B cell (primary cell): ENCODE measurements around the gene MYL5. TPM values are rescaled to one million over a fixed set of nuclear protein-coding genes. Genes with fewer than 3 reads are reported as not detected.

Experiments
- ATAC-seq: fragments of 200-7000 bp; cut with Tn5 transposase; one replicate; pipeline ENCODE4 v1.10.0; 2021; ENCODE audit warnings: low read depth, mild to moderate bottlenecking, moderate number of reproducible peaks, moderate library complexity
- CTCF ChIA-PET: fragments of 350-600 bp; sonication (Branson Sonifier 250); formaldehyde crosslinking; loops from one replicate; lab custom pipeline; 2021; ENCODE audit warnings: antibody characterized with exemption, inconsistent platforms; lab: Charles Lee
- POLR2A ChIA-PET: fragments of 350-600 bp; sonication (Branson Sonifier 250); formaldehyde crosslinking; loops from one replicate; lab custom pipeline; 2021; ENCODE audit warnings: antibody characterized with exemption; lab: Charles Lee
- DNase-seq: peaks from one replicate; pipeline ENCODE4 v3.0.0; 2013
- H2AFZ ChIP-seq: 2 replicates; pipeline ENCODE4 v1.6.1; 2012; ENCODE audit warnings: mild to moderate bottlenecking, low read depth, low read length; ENCODE audit not compliant: insufficient read depth, poor library complexity, severe bottlenecking
- H3K27ac ChIP-seq, 2 donors: 1 replicate in 1 of 2; 2 replicates in 1 of 2; pipeline ENCODE4 v1.5.1; 2012 to 2013; ENCODE audit warnings: low read length in 2 of 2, mild to moderate bottlenecking in 2 of 2, moderate library complexity in 1 of 2
- H3K27me3 ChIP-seq, 4 experiments: fragments of 200-600 bp in 1 of 4; sonication (generic) in 1 of 4; replicated peaks in 1 of 4; 1 replicate in 2 of 4; 2 replicates in 2 of 4; pipeline versions ENCODE4 v1.6.1 to v1.7.0; 2013 to 2016; ENCODE audit warnings: low read length in 3 of 4, mild to moderate bottlenecking in 2 of 4, mixed read lengths in 1 of 4, moderate library complexity in 1 of 4; ENCODE audit not compliant: insufficient read depth in 4 of 4, control insufficient read depth in 3 of 4; ENCODE audit errors: control extremely low read depth in 1 of 4
- H3K36me3 ChIP-seq, 2 experiments: replicated peaks in 1 of 2; 1 replicate in 1 of 2; 2 replicates in 1 of 2; pipeline versions ENCODE4 v1.6.1 to v1.7.1; 2013; ENCODE audit warnings: low read length in 1 of 2; ENCODE audit not compliant: insufficient read depth in 2 of 2, control insufficient read depth in 1 of 2; ENCODE audit errors: control extremely low read depth in 1 of 2, extremely low read depth in 1 of 2
- H3K4me1 ChIP-seq, 2 donors: fragments of 200-600 bp in 1 of 2; sonication (generic) in 1 of 2; 1 replicate in 1 of 2; 2 replicates in 1 of 2; pipeline versions ENCODE4 v1.5.1 to v1.6.1; 2013 to 2017; ENCODE audit warnings: low read length in 2 of 2; ENCODE audit not compliant: control insufficient read depth in 2 of 2, insufficient read depth in 2 of 2
- H3K4me2 ChIP-seq: replicated peaks from 2 replicates; pipeline ENCODE3; 2012; ENCODE audit warnings: mild to moderate bottlenecking, low read depth, low read length; ENCODE audit not compliant: poor library complexity, severe bottlenecking
- H3K4me3 ChIP-seq, 5 experiments: fragments of 200-600 bp in 1 of 5; sonication (generic) in 1 of 5; 1 replicate in 3 of 5; 2 replicates in 2 of 5; pipeline versions ENCODE4 v1.5.1 to v1.7.0; 2011 to 2016; ENCODE audit warnings: low read length in 4 of 5, mild to moderate bottlenecking in 4 of 5, low read depth in 2 of 5, control low read depth in 1 of 5, moderate library complexity in 1 of 5; ENCODE audit not compliant: insufficient read depth in 1 of 5; ENCODE audit errors: control extremely low read depth in 1 of 5, extremely low read depth in 1 of 5
- H3K79me2 ChIP-seq: fragments of 200-600 bp; sonication (generic); one replicate; pipeline ENCODE4 v1.6.0; 2016; ENCODE audit warnings: low read length; ENCODE audit not compliant: control insufficient read depth, insufficient read depth
- H3K9ac ChIP-seq: fragments of 200-600 bp; sonication (generic); 2 replicates; pipeline ENCODE4 v1.6.1; 2017; ENCODE audit warnings: mild to moderate bottlenecking, low read length, moderate library complexity
- H3K9me3 ChIP-seq, 3 donors: one replicate each; pipeline versions ENCODE4 v1.6.1 to v1.7.1; 2013; ENCODE audit warnings: low read length in 2 of 3; ENCODE audit not compliant: control insufficient read depth in 2 of 3, insufficient read depth in 1 of 3; ENCODE audit errors: control extremely low read depth in 1 of 3
- H4K20me1 ChIP-seq: 2 replicates; pipeline ENCODE4 v1.6.0; 2012; ENCODE audit warnings: mild to moderate bottlenecking, low read length; ENCODE audit not compliant: insufficient read depth, control insufficient read depth, poor library complexity, severe bottlenecking
- H3K27ac Mint-ChIP-seq: one replicate; pipeline ENCODE4 v1.8.0; 2021; ENCODE audit warnings: mixed read lengths
- H3K27me3 Mint-ChIP-seq: one replicate; pipeline ENCODE4 v1.8.0; 2021; ENCODE audit warnings: mixed read lengths
- H3K4me1 Mint-ChIP-seq: one replicate; pipeline ENCODE4 v1.8.0; 2021; ENCODE audit warnings: mixed read lengths
- H3K4me3 Mint-ChIP-seq: one replicate; pipeline ENCODE4 v1.8.0; 2021; ENCODE audit warnings: mixed read lengths
- H3K9me3 Mint-ChIP-seq: one replicate; pipeline ENCODE4 v1.8.0; 2022; ENCODE audit warnings: mixed read lengths; ENCODE audit not compliant: insufficient read depth
- CTCF ChIP-seq: fragments of 200-600 bp; IDR thresholded peaks from one replicate; pipeline ENCODE4 v1.8.0; 2022; ENCODE audit warnings: antibody characterized with exemption, mild to moderate bottlenecking
- EZH2 ChIP-seq: IDR thresholded peaks from 2 replicates; pipeline ENCODE4 v1.6.1; 2012; ENCODE audit warnings: borderline replicate concordance, low read depth, mild to moderate bottlenecking, moderate library complexity, low read length; ENCODE audit not compliant: insufficient read depth, poor library complexity, severe bottlenecking
- WGBS: methylation state at CpG from one replicate; pipeline ENCODE4 v1.1.5; 2013; ENCODE audit warnings: missing lambda C conversion rate; ENCODE audit not compliant: insufficient coverage; 5-methylcytosine and 5-hydroxymethylcytosine counted together
- intact Hi-C: fragments of 100-400 bp; cut with micrococcal nuclease; formaldehyde crosslinking; loops from one replicate; pipeline ENCODE4 v1.10.0; 2022
- polyA plus RNA-seq: library from polyadenylated mRNA; depleted of rRNA; stranded (reverse); fragments of >200 nt; gene quantifications from 2 replicates; pipeline ENCODE4 v1.2.3, GENCODE V29; 2012
- total RNA-seq, 2 donors: library from RNA; stranded (reverse); fragments of 120-200 nt in 1 of 2; gene quantifications; 1 replicate in 1 of 2; 2 replicates in 1 of 2; pipeline versions ENCODE4 v1.2.3 to v1.2.4, GENCODE V29; 2013 to 2022

The MYL5 gene
- total and polyA plus RNA-seq, 2 donors (not counting 1 experiment from before 2014, with no cell fraction given): 16.9 to 38.3 TPM

- POLR2A ChIA-PET: no interaction called here
- Mint-ChIP-seq H3K4me1 (peaks cover 6% of the 10 kb centered on the region), H3K4me3 (no peak overlapping the region), H3K27ac (no peak overlapping the region), H3K27me3 (no peaks in the 10 kb centered on the region), H3K9me3 (no peaks in the 10 kb centered on the region)
- intact Hi-C loops: no loop called here
- TF ChIP-seq CTCF (no peak), EZH2 (no peak)
- H3K4me2 ChIP-seq: no peak overlapping the region
- no peaks in the 10 kb centered on the region for H3K27me3 ChIP-seq
- CTCF ChIA-PET: no interaction called here
- no peak for ATAC-seq
- peaks cover 66% of the 10 kb centered on the region for H3K79me2 ChIP-seq
- H2AFZ ChIP-seq: no peak overlapping the region
- no peaks in the 10 kb centered on the region for H3K4me1 ChIP-seq
- H3K36me3 ChIP-seq: peaks cover 0 to 9% of the 10 kb centered on the region in 2 experiments
- no peak overlapping the region for H3K9ac ChIP-seq
- H3K4me3 ChIP-seq: no peak overlapping the region
- DNase-seq: no peak
- 58% methylated on average over 10 of the region's 16 CpGs for WGBS
- no peak overlapping the region for H3K27ac ChIP-seq
- peaks cover 0 to 10% (median 0%) of the 10 kb centered on the region in 3 donors for H3K9me3 ChIP-seq
- peaks cover 82% of the 10 kb centered on the region for H4K20me1 ChIP-seq
Measured at GRCh38 chr4:726235-726787, 52.0 kb downstream of the MYL5 start.

- peaks cover 0 to 9% of the 10 kb centered on the region in 2 experiments for H3K36me3 ChIP-seq
- no peak overlapping the region for H3K9ac ChIP-seq
- H3K4me1 Mint-ChIP-seq: peaks cover 6% of the 10 kb centered on the region
- no peak for DNase-seq
- intact Hi-C loops: no loop called here
- no peaks in the 10 kb centered on the region for H3K4me1 ChIP-seq
- H3K4me2 ChIP-seq: no peak overlapping the region
- H3K4me3 ChIP-seq: no peak overlapping the region
- H3K4me3 Mint-ChIP-seq: no peak overlapping the region
- no peak overlapping the region for H3K27ac ChIP-seq
- peaks cover 78% of the 10 kb centered on the region for H4K20me1 ChIP-seq
- H3K27ac Mint-ChIP-seq: no peak overlapping the region
- H3K9me3 Mint-ChIP-seq: no peaks in the 10 kb centered on the region
- no peak for ATAC-seq
- TF ChIP-seq EZH2 (no peak), CTCF (no peak)
- ChIA-PET CTCF (no interaction called here), POLR2A (no interaction called here)
- H3K27me3 Mint-ChIP-seq: no peaks in the 10 kb centered on the region
- peaks cover 61% of the 10 kb centered on the region for H3K79me2 ChIP-seq
- peaks cover 0 to 5% (median 0%) of the 10 kb centered on the region in 3 donors for H3K9me3 ChIP-seq
- WGBS: 73% methylated on average over 9 of the region's 17 CpGs
- H3K27me3 ChIP-seq: no peaks in the 10 kb centered on the region
- H2AFZ ChIP-seq: no peak overlapping the region
Measured at GRCh38 chr4:726838-727237, 52.5 kb downstream of the MYL5 start.
